NCI-H524 treated with DMSO at 0.1 percent for 48 hours (cell line): ENCODE measurements around the gene IGFBP6.

Experiments
- DNase-seq: peaks from one replicate; lab custom pipeline; 2025; lab: John Stamatoyannopoulos, UW

The IGFBP6 gene, protein sequence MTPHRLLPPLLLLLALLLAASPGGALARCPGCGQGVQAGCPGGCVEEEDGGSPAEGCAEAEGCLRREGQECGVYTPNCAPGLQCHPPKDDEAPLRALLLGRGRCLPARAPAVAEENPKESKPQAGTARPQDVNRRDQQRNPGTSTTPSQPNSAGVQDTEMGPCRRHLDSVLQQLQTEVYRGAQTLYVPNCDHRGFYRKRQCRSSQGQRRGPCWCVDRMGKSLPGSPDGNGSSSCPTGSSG

DNA sequence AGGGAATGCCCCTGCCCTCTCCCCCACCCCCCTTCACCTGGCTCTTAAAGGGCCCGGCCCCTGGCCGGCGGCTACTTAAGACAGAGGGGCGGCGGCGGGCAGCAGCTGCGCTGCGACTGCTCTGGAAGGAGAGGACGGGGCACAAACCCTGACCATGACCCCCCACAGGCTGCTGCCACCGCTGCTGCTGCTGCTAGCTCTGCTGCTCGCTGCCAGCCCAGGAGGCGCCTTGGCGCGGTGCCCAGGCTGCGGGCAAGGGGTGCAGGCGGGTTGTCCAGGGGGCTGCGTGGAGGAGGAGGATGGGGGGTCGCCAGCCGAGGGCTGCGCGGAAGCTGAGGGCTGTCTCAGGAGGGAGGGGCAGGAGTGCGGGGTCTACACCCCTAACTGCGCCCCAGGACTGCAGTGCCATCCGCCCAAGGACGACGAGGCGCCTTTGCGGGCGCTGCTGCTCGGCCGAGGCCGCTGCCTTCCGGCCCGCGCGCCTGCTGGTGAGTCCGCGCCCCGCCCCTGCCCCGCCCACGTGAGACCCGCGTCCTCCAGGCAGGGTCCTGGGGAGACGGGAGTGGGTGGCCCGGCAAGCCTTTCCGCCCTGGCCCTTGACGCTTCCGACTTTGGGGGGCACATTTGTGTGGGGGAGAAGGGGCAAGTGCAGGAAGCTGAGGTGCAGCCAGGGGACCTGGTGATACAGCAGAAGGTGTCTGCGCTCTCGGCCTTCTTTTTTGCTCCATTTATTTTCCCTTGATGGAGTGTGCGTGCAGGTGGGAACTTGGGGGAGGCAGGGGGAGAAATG lies at the start of gene IGFBP6:
TSS of gene IGFBP6 (plus strand) at position 104 of the 790 bp plus-strand sequence. CDS start at position 155, 51 bp downstream.
- DNase-seq: no peak

DNA sequence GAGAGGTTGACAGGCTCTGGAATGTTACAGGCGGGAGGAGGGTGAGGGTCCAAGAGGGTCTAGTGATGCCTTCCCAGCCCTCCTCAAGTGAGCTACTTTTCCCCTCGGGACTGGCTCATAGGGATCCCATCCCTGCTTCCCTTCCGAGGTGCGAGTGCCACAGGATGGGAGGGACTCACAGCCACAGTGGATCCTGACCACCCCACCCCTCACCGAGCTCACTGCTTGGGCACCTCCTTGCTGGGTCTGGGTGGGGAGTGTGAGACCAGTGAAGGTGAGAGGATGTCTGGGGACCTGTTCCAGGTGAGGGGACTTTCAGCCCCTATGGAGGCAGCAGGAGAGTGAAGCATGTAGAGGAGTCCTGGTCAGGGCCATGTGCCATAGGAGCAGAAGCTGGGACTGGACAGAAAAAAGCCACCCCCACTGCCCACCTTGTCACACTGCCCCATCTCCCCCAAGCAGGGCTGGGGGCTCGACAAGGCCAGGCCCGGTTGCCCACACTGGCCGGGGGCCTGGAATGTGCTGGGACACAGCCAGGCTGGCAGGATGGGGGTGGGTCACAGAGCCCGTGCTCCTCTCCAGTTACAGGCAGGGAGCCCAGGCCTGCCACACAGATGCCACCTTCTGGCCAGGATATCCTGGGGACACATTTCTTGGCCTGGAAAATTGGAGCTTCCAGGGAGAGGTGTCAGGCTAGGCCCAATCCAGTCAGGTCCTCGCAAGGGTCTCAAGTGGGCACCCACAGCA lies 49.3 kb upstream of the IGFBP6 start:
- DNase-seq: no peak

DNA sequence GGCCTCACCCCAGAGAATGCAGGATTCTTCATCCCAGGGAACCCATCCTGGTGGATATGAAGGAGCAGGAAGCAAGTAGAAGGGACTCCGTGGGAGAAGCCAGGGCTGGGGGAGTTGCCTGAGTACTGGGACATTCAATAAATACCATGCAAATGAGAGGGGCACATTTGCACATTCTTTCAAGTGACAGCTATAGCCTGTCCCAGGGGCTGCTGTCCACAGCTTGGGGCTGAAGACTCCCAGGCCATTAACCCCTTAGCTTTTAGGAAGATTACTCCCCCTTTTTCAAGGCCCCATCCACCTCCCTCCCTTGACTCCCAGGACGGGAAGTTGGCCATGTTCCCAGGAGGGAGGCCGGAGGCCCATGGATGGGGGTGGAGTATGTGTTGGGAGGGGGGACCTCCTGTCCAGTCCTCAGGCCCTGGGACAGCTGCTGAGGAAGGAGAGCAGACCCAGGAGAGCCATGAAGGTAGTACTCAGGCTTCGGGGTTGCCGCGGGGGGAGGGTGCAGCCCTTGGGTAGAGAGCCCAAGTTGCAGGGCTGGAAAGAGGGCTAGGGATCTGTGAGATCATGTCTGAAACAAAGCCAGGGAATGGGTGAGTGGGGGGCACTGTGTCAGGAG lies 48.6 kb upstream of the IGFBP6 start:
- no peak for DNase-seq

DNA sequence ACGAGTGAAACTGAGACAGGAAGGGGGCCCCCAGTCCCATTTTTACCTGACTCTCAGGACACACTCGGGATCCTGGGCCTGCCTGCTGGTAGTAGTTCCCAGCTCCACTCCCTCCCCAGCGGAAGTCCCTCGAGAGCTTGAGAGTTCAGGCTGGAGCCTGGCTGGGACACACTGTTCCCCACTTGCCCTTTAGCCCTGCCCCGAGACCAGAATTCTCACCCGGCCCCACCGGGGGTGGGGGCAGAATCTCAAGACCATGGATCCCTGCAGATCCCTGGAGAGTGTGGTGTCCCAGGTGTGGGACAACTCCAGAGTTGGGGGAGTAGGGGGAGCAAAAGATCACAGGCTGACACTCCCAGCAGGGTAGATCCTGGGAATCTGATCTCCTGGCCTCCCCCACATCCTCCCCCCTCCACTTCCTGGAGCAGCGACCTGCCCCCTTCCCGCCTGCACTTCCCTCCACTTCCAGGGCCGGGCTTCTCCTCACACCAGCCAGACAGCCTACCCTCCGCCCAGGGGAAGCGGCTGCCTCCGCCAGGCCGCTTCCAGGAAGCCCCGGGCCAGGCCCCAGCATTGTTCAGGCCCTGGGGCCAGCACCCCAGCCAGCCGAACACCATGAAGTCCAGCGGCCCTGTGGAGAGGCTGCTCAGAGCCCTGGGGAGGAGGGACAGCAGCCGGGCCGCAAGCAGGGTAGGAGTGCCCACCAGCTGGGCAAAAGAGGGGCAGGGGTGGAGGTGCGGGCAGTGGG lies 47.7 kb upstream of the IGFBP6 start, which contains the start of gene TNS2:
TSS of gene TNS2 (plus strand) at position 495 of the 748 bp plus-strand sequence. CDS start at position 616, 121 bp downstream.
- no peak for DNase-seq

DNA sequence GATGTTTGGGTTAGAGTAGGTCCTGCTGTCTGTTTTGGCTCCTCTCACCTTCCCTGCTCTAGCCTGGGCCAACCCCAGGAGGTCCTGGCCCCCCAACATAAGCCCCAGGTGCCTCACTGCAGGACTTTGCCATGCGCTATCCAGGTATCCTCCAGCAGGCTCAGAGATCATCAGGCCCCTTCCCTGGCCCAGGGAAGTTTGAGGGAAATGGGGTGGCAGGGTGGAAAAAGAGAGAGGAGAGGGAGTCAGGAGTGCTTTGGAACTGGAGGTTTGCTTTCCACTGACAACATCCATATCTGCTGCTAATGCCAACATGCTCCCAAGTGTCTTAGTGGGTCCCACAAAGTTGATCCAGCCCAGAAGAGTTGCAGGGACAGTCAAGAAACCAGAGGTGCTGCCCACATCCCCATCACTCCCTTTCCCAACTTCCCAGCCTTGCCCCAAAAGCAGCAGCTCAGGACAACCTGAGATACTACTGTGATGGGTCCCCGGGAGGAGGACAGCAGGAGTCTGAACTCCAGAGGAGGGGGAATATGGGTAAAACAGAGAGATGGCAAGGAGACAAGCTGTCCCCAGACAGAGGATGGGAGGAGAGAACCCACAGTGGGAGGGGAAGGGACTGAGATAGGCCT lies 46.9 kb upstream of the IGFBP6 start:
- no peak for DNase-seq

DNA sequence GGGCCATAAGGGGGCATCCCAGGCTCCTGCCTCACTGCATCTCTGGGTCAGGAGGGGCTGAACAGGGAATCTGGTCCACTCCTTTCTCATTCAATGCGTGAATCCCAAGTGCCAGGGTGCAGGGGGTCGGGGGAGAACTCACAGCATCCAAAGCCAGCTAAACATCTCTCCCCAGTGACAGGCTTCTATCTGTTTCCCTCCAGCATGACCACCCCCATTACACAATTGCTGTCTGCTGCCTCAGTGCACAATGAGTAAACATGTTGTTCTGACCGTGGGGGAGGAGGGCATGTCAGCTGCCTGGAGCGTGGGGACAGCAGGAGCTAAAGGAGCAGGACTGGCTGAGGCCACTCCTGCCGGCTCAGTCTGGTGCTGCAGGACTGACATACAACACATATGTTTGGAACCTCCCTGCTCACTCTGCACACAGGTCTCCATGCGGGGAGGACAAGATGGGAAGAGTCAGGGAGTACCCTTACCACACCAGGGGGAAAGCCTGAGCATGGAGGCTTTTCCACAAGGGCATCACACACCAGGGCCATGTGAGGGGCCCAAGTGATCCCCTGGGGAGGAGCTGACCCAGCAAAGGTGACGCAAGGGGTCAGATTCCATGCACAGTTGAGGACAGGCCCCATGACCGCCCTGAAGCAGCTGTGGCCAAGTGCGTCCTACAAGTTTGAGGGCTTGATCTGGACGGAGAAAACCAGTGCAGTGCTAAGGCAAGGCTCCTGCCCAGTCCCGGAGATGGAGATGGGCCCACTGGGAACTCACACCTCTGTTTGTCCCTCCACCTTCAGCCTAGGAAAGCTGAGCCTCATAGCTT lies 46.2 kb upstream of the IGFBP6 start:
- no peak for DNase-seq

DNA sequence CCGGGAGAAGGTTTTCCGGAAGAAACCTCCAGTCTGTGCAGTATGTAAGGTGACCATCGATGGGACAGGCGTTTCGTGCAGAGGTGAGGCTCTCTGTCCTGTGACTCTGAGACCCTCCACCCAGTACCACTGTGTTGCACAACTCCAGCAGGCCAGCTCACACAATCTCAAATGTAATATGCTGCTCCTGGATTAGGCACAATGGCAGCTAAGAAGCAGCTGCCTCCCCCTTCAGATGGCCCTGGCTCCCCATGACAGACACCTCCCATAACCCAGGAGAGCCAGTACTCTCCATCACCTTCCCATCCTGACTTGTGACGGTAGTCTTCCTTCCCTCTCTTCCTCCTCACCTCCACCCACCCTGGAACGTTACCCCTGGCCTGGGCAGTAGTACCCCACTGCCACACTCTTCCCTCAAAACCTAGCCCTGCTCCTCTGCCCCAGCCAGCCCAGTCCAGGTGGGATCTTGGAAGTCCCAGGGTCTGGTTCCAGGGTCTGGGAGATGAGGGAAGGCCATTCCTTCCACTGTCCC lies 45.5 kb upstream of the IGFBP6 start:
- DNase-seq: no peak

DNA sequence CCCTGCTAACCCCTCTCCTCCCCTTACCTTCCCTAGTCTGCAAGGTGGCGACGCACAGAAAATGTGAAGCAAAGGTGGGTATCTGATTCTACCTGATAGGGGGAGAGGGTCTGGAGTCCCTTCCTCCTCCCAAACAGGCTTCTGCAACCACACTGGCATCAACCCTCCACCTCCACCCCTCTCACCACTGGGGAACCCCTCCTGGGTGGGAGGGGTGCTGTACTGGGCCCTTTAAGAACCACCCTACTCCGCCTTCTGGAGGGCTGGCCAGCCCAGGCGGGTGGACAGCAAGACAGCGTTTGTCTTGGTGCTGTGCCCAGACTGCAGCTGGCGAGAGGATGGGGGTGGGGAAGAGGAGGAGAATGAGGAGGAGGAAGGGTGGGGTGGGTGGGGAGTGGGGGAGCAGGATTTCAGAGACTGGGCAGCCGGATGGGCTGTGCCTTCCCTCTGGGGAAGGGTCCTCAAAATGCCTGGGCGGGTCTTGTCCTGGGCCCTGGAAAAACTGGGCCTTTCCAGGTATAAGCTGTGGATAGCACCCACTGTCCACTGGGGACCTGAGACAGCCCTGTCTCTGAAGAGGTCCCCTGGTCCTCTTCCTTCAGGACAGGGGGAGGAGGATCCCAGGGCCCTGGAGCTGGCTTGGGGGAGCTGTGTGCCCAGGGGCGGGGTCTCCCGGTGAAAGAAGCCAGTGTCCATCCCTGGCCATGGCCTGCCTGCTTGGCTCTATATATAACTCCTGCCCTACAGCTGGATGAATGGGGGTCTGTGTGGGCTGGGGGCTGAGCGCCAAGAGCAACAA lies 44.8 kb upstream of the IGFBP6 start:
- DNase-seq: no peak

DNA sequence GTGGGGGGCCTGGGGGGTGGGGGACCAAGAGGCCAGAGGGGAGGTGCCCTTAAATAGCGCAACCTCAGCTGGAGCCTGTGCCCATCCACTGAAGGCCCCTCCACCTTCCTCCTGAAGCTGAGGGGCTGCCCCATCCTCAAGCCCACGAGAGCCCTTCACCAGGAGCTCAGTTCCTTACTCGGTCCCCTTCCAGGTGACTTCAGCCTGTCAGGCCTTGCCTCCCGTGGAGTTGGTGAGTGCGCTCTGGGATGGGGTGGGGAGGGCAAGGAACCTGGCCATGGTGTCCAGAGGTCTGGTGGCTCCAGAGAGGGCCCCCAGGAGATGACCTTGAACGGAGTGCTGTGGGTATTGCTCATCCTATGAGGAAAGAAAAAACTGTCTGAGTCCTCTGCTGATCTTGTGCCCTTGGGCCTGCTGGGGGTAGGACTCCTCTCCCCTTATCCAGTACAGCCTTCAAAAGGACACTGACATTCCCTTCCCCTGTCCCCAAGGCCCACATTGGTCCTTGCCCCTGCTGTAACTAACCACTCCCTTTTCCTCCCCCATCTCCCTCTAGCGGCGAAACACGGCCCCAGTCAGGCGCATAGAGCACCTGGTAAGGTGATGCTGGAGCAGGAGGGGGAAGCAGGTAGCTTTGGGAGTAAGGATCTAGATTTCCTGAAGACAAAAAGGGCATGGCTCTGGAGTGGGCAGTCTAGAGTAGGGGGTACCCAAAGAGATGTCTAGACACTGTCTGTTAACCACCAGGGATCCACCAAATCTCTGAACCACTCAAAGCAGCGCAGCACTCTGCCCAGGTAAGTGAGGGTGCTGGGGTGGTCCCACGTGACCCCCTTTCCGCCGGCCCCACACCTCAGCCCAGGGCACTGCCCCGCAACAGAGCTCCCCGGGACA lies 44.0 kb upstream of the IGFBP6 start:
- DNase-seq: no peak

DNA sequence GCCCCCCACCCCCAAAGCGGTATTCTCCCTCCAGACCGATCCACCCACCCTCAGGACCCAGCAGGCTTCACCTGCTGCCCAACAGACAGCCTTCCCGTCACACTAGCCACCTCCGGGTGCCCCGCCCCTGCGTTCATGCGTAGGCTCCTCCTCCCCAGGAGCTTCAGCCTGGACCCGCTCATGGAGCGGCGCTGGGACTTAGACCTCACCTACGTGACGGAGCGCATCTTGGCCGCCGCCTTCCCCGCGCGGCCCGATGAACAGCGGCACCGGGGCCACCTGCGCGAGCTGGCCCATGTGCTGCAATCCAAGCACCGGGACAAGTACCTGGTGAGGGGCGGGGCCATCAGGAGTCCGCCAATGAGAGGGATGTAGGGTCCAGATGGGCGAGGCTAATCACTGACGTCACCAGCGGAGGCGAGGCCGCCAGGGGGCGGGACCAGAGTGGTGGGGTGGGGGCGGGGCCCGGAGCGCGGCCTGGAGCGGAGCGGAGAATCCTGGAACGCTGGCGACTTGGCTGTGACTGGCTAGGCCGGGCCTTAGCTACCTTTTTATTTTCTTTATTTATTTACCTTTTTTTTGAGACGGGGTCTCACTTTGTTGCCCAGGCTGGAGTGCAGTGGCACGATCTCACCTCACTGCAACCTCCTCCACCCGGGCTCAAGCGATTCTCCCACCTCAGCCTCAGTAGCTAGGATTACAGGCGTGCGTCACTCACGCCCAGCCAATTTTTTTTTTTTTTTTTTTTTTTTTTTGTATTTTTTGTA lies 43.2 kb upstream of the IGFBP6 start:
- DNase-seq: peak; percentile 57

DNA sequence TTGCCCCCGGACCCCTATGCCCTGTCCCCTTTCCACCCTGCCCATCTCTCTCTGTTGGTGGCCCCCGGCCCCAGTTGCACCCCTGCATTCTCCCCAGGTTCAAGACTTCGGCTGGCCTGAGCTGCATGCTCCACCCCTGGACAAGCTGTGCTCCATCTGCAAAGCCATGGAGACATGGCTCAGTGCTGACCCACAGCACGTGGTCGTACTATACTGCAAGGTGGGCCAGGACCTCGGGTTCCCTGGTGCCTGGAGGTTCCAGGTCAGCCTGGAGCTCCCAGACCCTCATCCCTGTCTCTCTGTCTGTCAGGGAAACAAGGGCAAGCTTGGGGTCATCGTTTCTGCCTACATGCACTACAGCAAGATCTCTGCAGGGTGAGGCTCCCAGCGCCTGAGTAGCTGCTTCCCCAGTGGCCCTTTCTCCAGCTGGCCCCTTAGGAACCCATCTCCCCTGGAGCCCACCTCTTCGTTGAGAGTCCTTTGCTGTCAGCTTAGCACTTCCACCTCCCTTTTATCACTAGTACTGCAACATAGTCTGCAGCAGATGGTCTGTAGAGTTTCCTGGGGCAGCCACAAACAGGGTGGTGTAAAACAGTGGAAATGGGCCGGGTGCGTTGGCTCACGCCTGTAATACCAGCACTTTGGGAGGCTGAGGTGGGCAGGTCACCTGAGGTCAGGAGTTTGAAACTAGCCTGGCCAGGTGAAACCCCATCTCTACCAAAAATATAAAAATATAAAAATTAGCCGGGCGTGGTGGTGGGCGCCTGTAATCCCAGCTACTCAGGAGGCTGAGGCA lies 41.8 kb upstream of the IGFBP6 start:
- DNase-seq: no peak

DNA sequence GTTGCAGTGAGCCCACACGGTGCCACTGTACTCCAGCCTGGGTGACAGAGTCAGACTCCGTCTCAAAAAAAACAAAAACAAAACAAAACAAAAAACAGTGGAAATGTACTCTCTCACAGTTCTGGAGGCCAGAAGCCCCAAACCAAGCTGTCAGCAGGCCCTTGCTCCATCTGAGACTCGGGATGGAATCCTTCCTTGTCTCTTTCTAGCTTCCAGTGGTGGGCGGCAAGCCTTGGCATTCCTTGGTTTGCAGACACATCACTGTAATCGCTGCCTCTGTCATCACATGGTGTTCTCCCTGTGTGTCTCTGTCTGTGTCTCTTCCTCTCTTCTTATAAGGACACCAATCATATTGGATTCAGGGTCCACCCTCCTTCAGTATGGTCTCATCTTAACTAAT lies 41.2 kb upstream of the IGFBP6 start:
- DNase-seq: no peak

DNA sequence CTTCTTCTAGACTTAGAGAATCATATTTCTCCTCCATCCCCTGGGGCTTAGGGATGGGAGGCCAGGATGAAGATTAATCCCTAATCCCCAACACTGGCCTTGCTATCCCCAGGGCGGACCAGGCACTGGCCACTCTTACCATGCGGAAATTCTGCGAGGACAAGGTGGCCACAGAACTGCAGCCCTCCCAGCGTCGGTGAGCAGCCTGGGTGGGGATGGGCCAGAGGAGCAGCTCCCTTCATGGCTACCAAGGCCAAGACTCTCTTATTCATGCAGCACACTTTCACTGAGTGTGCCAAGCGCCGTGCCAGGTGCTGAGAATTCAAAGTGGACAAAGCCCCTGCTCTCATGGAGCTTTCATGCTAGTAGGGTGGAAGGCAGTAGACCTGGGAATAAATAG lies 40.6 kb upstream of the IGFBP6 start:
- DNase-seq: no peak

DNA sequence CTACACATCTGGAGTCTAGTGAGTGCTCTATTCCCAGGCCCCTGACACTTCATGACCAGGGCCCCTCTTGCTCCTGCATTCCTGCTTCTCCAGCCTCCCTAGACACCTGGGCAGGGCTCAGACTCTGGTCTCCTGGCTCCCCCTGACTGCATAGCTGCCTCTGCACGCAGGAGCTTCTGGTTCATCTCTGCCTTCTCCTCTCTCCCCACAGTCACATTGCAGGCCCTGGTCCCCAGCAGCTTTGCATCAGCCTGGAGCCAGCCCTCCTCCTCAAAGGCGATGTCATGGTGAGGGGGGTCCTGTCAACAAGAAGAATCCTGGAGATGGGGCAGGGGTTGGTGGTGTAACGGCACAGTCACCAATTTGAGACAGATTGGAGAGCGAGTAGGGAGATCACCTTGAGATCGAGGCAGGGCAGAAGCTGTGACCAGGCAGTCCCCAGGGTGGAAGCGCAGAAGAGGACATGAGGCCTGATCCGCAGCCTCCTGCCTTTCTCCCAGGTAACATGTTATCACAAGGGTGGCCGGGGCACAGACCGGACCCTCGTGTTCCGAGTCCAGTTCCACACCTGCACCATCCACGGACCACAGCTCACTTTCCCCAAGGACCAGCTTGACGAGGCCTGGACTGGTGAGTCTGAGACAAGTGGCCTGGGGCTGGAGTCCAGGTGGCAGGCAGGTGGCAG lies 39.5 kb upstream of the IGFBP6 start:
- DNase-seq: no peak

DNA sequence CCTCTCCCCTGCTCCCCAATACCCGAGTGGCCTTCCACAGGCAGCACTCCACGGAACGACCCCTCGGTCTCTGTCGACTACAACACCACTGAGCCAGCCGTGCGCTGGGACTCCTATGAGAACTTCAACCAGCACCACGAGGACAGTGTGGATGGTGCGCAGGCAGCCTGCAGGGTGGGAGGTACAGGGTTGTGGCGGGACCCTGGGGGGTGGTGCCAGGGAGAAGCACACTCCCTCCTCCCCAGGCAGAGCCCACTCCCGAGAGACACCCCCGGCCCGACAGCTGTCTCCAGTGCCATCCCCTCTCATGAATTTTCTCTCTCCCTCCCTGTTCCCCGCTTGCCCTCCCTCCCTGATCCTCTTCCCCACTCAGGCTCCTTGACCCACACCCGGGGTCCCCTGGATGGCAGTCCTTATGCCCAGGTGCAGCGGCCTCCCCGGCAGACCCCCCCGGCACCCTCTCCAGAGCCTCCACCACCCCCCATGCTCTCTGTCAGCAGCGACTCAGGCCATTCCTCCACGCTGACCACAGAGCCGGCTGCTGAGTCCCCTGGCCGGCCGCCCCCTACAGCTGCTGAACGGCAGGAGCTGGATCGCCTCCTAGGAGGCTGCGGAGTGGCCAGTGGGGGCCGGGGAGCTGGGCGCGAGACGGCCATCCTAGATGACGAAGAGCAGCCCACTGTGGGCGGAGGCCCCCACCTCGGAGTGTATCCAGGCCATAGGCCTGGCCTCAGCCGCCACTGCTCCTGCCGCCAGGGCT lies 38.6 kb upstream of the IGFBP6 start:
- DNase-seq: no peak
